Thoracic aorta (tissue), 2 donors: ENCODE measurements around the gene THBS4. TPM values are rescaled to one million over a fixed set of nuclear protein-coding genes. Genes with fewer than 3 reads are reported as not detected.

Experiments
- ATAC-seq: fragments of 150-250 bp; one replicate; pipeline ENCODE4 v1.8.0; 2017; ENCODE audit warnings: low read depth; ENCODE audit not compliant: insufficient number of reproducible peaks, low FRiP score
- DNase-seq: peaks from one replicate; pipeline ENCODE4 v3.0.0-alpha.2; 2020; ENCODE audit warnings: low spot score
- H3K27ac ChIP-seq, 2 donors: fragments of 200-600 bp; sonication (generic); 1 replicate in 1 of 2; 2 replicates in 1 of 2; pipeline ENCODE4 v1.5.1; 2016; ENCODE audit warnings: mild to moderate bottlenecking in 2 of 2, moderate library complexity in 2 of 2
- H3K27me3 ChIP-seq: fragments of 200-600 bp; sonication (generic); replicated peaks from 2 replicates; pipeline ENCODE4 v1.6.0; 2016; ENCODE audit warnings: mild to moderate bottlenecking; ENCODE audit not compliant: insufficient read depth
- H3K36me3 ChIP-seq: fragments of 200-600 bp; sonication (generic); one replicate; pipeline ENCODE4 v1.5.1; 2016
- H3K4me1 ChIP-seq, 2 donors: fragments of 200-600 bp; sonication (generic); 1 replicate in 1 of 2; 2 replicates in 1 of 2; pipeline versions ENCODE4 v1.5.1 to v1.6.0; 2016; ENCODE audit warnings: low read depth in 2 of 2, mild to moderate bottlenecking in 1 of 2; ENCODE audit not compliant: control insufficient read depth in 1 of 2
- H3K4me3 ChIP-seq: fragments of 200-600 bp; sonication (generic); 2 replicates; pipeline ENCODE4 v1.5.1; 2016; ENCODE audit warnings: mild to moderate bottlenecking
- H3K9me3 ChIP-seq: fragments of 200-600 bp; sonication (generic); 2 replicates; pipeline ENCODE4 v1.5.1; 2016
- CTCF ChIP-seq: fragments of 200-600 bp; sonication (generic); IDR thresholded peaks from one replicate; pipeline ENCODE4 v1.5.1; 2019; ENCODE audit warnings: antibody characterized with exemption
- total RNA-seq, 2 donors: library from RNA; depleted of rRNA; stranded (reverse); fragments of >200 nt; gene quantifications; one replicate each; pipeline versions ENCODE4 v1.1.0 to v1.2.3, GENCODE V29; 2016

THBS4 gene
- total RNA-seq, 2 donors from 2014 or later, result 7.2 to 13.5 TPM

- Histone ChIP-seq H3K27me3 (no peaks in the 10 kb centered on the region), H3K4me1 (no peaks in the 10 kb centered on the region), H3K36me3 (no peaks in the 10 kb centered on the region), H3K4me3 (no peak overlapping the region), H3K27ac (no peak overlapping the region), H3K9me3 (no peaks in the 10 kb centered on the region)
- ATAC-seq (no peak), DNase-seq (no peak)
- no peak for TF ChIP-seq CTCF
These were observed 7.2 kb downstream of the THBS4 start for GRCh38 chr5:80042330-80042729.

GRCh38 chr5:80043187-80043586 is 8.0 kb downstream of the THBS4 start:
- no peaks in the 10 kb centered on the region for H3K27me3 ChIP-seq
- H3K9me3 ChIP-seq, result no peaks in the 10 kb centered on the region
- no peak for TF ChIP-seq CTCF
- DNase-seq (no peak), ATAC-seq (no peak)
- H3K4me3 ChIP-seq, result no peak overlapping the region
- H3K36me3 ChIP-seq, result no peaks in the 10 kb centered on the region
- no peak overlapping the region for H3K27ac ChIP-seq
- H3K4me1 ChIP-seq, result no peaks in the 10 kb centered on the region

GRCh38 chr5:80048084-80048780 is 13.1 kb downstream of the THBS4 start:
- DNase-seq, result no peak
- no peak for TF ChIP-seq CTCF
- no peaks in the 10 kb centered on the region for H3K27me3 ChIP-seq
- H3K27ac ChIP-seq, result no peak overlapping the region
- no peaks in the 10 kb centered on the region for H3K9me3 ChIP-seq
- H3K4me3 ChIP-seq, result no peak overlapping the region
- no peak for ATAC-seq
- no peaks in the 10 kb centered on the region for H3K36me3 ChIP-seq
- peaks cover 4 to 5% of the 10 kb centered on the region in 2 donors for H3K4me1 ChIP-seq

GRCh38 chr5:80052464-80052863 is 17.3 kb downstream of the THBS4 start:
- Histone ChIP-seq H3K27ac (no peak overlapping the region), H3K27me3 (no peaks in the 10 kb centered on the region), H3K4me3 (peak overlapping the region; percentile 35), H3K36me3 (no peaks in the 10 kb centered on the region), H3K4me1 (peaks cover 4 to 5% of the 10 kb centered on the region in 2 donors), H3K9me3 (no peaks in the 10 kb centered on the region)
- no peak for DNase-seq
- no peak for TF ChIP-seq CTCF
- ATAC-seq, result no peak

- H3K36me3 ChIP-seq, result no peaks in the 10 kb centered on the region
- no peak for TF ChIP-seq CTCF
- H3K27ac ChIP-seq, result no peak overlapping the region
- no peak overlapping the region for H3K4me3 ChIP-seq
- no peaks in the 10 kb centered on the region for H3K27me3 ChIP-seq
- H3K4me1 ChIP-seq, result peaks cover 4 to 5% of the 10 kb centered on the region in 2 donors
- no peaks in the 10 kb centered on the region for H3K9me3 ChIP-seq
- no peak for DNase-seq
- ATAC-seq, result no peak
These were observed 19.5 kb downstream of the THBS4 start for GRCh38 chr5:80054682-80055081.
